HEK293 (cell line): ENCODE results near the gene KRT38.

ENCODE experiments used
- CTCF ChIA-PET: fragments of 350-600 bp; formaldehyde crosslinking; extraction: SDS; loops from one replicate; lab custom pipeline; 2021; ENCODE audit warnings: antibody characterized with exemption; lab: Yijun Ruan, JAX
- POLR2A ChIA-PET: fragments of 300-600 bp; formaldehyde crosslinking; extraction: SDS; loops from one replicate; lab custom pipeline; 2020; ENCODE audit warnings: antibody characterized with exemption, inconsistent platforms; lab: Yijun Ruan, JAX
- H3K27ac ChIP-seq: fragments of 200-500 bp; sonication (Bioruptor generic); 2 replicates; pipeline ENCODE4 v1.5.1; 2014; ENCODE audit warnings: low read depth, low read length, control low read depth, inconsistent platforms; ENCODE audit errors: extremely low read depth
- H3K36me3 ChIP-seq, 2 experiments: fragments of 200-500 bp in 1 of 2; sonication (Bioruptor generic) in 1 of 2; 1 replicate in 1 of 2; 2 replicates in 1 of 2; pipeline ENCODE4 v1.5.1; 2014 to 2017; ENCODE audit warnings: inconsistent platforms in 2 of 2, low read length in 2 of 2; ENCODE audit not compliant: control insufficient read depth in 2 of 2, insufficient read depth in 1 of 2
- H3K4me1 ChIP-seq: fragments of 200-500 bp; sonication (Bioruptor generic); 2 replicates; pipeline ENCODE4 v1.5.1; 2014; ENCODE audit warnings: mild to moderate bottlenecking, low read length, inconsistent platforms; ENCODE audit not compliant: control insufficient read depth, insufficient read depth
- H3K4me3 ChIP-seq: 2 replicates; pipeline ENCODE4 v1.5.1; 2011; ENCODE audit warnings: low read depth, mild to moderate bottlenecking, control low read depth, low read length, moderate library complexity
- H3K9me3 ChIP-seq: fragments of 200-500 bp; sonication (Bioruptor generic); 2 replicates; pipeline ENCODE4 v1.5.1; 2014; ENCODE audit warnings: low read depth, low read length, inconsistent platforms; ENCODE audit not compliant: control insufficient read depth, insufficient read depth
- BCL11A ChIP-seq: fragments of 450-650 bp; formaldehyde crosslinking; IDR thresholded peaks from 2 replicates; pipeline ENCODE4 v1.5.1; 2016; ENCODE audit warnings: low read depth, missing biosample characterization, missing genetic modification characterization
- EGR2 ChIP-seq: fragments of 450-650 bp; formaldehyde crosslinking; IDR thresholded peaks from 2 replicates; pipeline ENCODE4 v1.5.1; 2016; ENCODE audit warnings: low read depth, missing biosample characterization, missing genetic modification characterization
- GLIS1 ChIP-seq: fragments of 450-650 bp; formaldehyde crosslinking; IDR thresholded peaks from 2 replicates; pipeline ENCODE4 v1.5.1; 2016; ENCODE audit warnings: missing biosample characterization, missing genetic modification characterization
- MEIS1 ChIP-seq: sonication (generic); formaldehyde crosslinking; IDR thresholded peaks from 2 replicates; pipeline ENCODE4 v1.8.1; 2022; ENCODE audit warnings: missing genetic modification reagents, mild to moderate bottlenecking, borderline replicate concordance
- PRDM6 ChIP-seq: fragments of 450-650 bp; formaldehyde crosslinking; IDR thresholded peaks from 2 replicates; pipeline ENCODE4 v1.5.1; 2017; ENCODE audit warnings: missing biosample characterization, missing genetic modification characterization
- REPIN1 ChIP-seq: fragments of 450-650 bp; formaldehyde crosslinking; IDR thresholded peaks from 2 replicates; pipeline ENCODE4 v1.5.1; 2017; ENCODE audit warnings: missing biosample characterization, missing genetic modification characterization, low read depth
- SALL2 ChIP-seq: fragments of 450-650 bp; formaldehyde crosslinking; IDR thresholded peaks from 2 replicates; pipeline ENCODE4 v1.5.0; 2017; ENCODE audit warnings: missing biosample characterization, mild to moderate bottlenecking, missing genetic modification characterization, borderline replicate concordance
- SCRT2 ChIP-seq: fragments of 450-650 bp; formaldehyde crosslinking; IDR thresholded peaks from 2 replicates; pipeline ENCODE4 v1.5.1; 2016; ENCODE audit warnings: missing biosample characterization, missing genetic modification characterization
- SP2 ChIP-seq: fragments of 450-650 bp; formaldehyde crosslinking; IDR thresholded peaks from 2 replicates; pipeline ENCODE4 v1.5.1; 2016; ENCODE audit warnings: missing biosample characterization, missing genetic modification characterization
- TCF7L2 ChIP-seq: IDR thresholded peaks from 2 replicates; pipeline ENCODE4 v1.6.1; 2011; ENCODE audit warnings: low read depth, mild to moderate bottlenecking, inconsistent platforms, low read length, moderate library complexity, borderline replicate concordance
- WT1 ChIP-seq: fragments of 450-650 bp; formaldehyde crosslinking; IDR thresholded peaks from 2 replicates; pipeline ENCODE4 v1.5.1; 2016; ENCODE audit warnings: missing biosample characterization, missing genetic modification characterization
- ZBTB21 ChIP-seq: fragments of 450-650 bp; formaldehyde crosslinking; IDR thresholded peaks from 2 replicates; pipeline ENCODE4 v1.5.1; 2017; ENCODE audit warnings: missing biosample characterization, missing genetic modification characterization
- ZBTB48 ChIP-seq: fragments of 450-650 bp; formaldehyde crosslinking; IDR thresholded peaks from 2 replicates; pipeline ENCODE4 v1.5.1; 2016; ENCODE audit warnings: missing biosample characterization, missing genetic modification characterization
- ZNF175 ChIP-seq: fragments of 450-650 bp; formaldehyde crosslinking; IDR thresholded peaks from 2 replicates; pipeline ENCODE4 v1.5.1; 2016; ENCODE audit warnings: missing biosample characterization, missing genetic modification characterization
- ZNF23 ChIP-seq: fragments of 450-650 bp; formaldehyde crosslinking; IDR thresholded peaks from 2 replicates; pipeline ENCODE4 v1.5.1; 2016; ENCODE audit warnings: missing biosample characterization, missing genetic modification characterization, borderline replicate concordance
- ZNF239 ChIP-seq: fragments of 450-650 bp; formaldehyde crosslinking; IDR thresholded peaks from 2 replicates; pipeline ENCODE4 v1.5.1; 2016; ENCODE audit warnings: missing biosample characterization, missing genetic modification characterization
- ZNF341 ChIP-seq: fragments of 450-650 bp; formaldehyde crosslinking; IDR thresholded peaks from 2 replicates; pipeline ENCODE4; 2016; ENCODE audit warnings: low read depth, missing biosample characterization, missing genetic modification characterization
- ZNF350 ChIP-seq: fragments of 450-650 bp; formaldehyde crosslinking; IDR thresholded peaks from 2 replicates; pipeline ENCODE4 v1.5.0; 2017; ENCODE audit warnings: missing biosample characterization, mild to moderate bottlenecking, missing genetic modification characterization
- ZNF391 ChIP-seq: fragments of 450-650 bp; formaldehyde crosslinking; IDR thresholded peaks from 2 replicates; pipeline ENCODE4 v1.5.1; 2016; ENCODE audit warnings: low read depth, missing biosample characterization, missing genetic modification characterization, borderline replicate concordance
- ZNF501 ChIP-seq: fragments of 450-650 bp; formaldehyde crosslinking; IDR thresholded peaks from 2 replicates; pipeline ENCODE4 v1.5.1; 2016; ENCODE audit warnings: missing biosample characterization, missing genetic modification characterization
- ZNF561 ChIP-seq: fragments of 450-650 bp; IDR thresholded peaks from 2 replicates; pipeline ENCODE4 v1.5.1; 2018; ENCODE audit warnings: missing biosample characterization, missing genetic modification characterization, borderline replicate concordance
- ZNF585B ChIP-seq: fragments of 450-650 bp; formaldehyde crosslinking; IDR thresholded peaks from 2 replicates; pipeline ENCODE4 v1.5.1; 2016; ENCODE audit warnings: missing biosample characterization, missing genetic modification characterization
- ZNF610 ChIP-seq: fragments of 450-650 bp; formaldehyde crosslinking; IDR thresholded peaks from 2 replicates; pipeline ENCODE4 v1.5.1; 2016; ENCODE audit warnings: missing biosample characterization, missing genetic modification characterization, borderline replicate concordance
- ZNF639 ChIP-seq: fragments of 450-650 bp; formaldehyde crosslinking; IDR thresholded peaks from 2 replicates; pipeline ENCODE4 v1.5.1; 2016; ENCODE audit warnings: missing biosample characterization, missing genetic modification characterization
- ZNF654 ChIP-seq: fragments of 450-650 bp; formaldehyde crosslinking; IDR thresholded peaks from 2 replicates; pipeline ENCODE4 v1.5.1; 2016; ENCODE audit warnings: low read depth, missing biosample characterization, missing genetic modification characterization
- ZNF660 ChIP-seq: fragments of 450-650 bp; IDR thresholded peaks from 2 replicates; pipeline ENCODE4 v1.5.1; 2018; ENCODE audit warnings: missing biosample characterization, mild to moderate bottlenecking, missing genetic modification characterization
- ZNF792 ChIP-seq: fragments of 450-650 bp; formaldehyde crosslinking; IDR thresholded peaks from 2 replicates; pipeline ENCODE4 v1.5.1; 2016; ENCODE audit warnings: missing biosample characterization, missing genetic modification characterization
- ZNF830 ChIP-seq: fragments of 450-650 bp; IDR thresholded peaks from 2 replicates; pipeline ENCODE4 v1.5.0; 2018; ENCODE audit warnings: missing biosample characterization, missing genetic modification characterization, low read depth, mild to moderate bottlenecking, moderate library complexity
- TF ChIP-seq, protein P1 (sequence below): fragments of 450-650 bp; formaldehyde crosslinking; IDR thresholded peaks from 2 replicates; pipeline ENCODE4 v1.5.1; 2016; ENCODE audit warnings: missing biosample characterization, missing genetic modification characterization
- TF ChIP-seq, protein P2 (sequence below): fragments of 450-650 bp; formaldehyde crosslinking; IDR thresholded peaks from 2 replicates; pipeline ENCODE4 v1.5.1; 2016; ENCODE audit warnings: missing biosample characterization, missing genetic modification characterization

Gene KRT38

GRCh38 chr17:41393294-41393693 is 47.5 kb downstream of the KRT38 start:
- TF ChIP-seq PRDM6 (tag by site-specific recombination) (no peak), ZBTB48 (tag by site-specific recombination) (no peak), ZNF585B (tag by site-specific recombination) (no peak), ZNF610 (tag by site-specific recombination) (no peak), ZNF391 (no peak), ZNF501 (tag by site-specific recombination) (no peak), ZNF830 (tag by site-specific recombination) (no peak)
- TF ChIP-seq, protein P1, sequence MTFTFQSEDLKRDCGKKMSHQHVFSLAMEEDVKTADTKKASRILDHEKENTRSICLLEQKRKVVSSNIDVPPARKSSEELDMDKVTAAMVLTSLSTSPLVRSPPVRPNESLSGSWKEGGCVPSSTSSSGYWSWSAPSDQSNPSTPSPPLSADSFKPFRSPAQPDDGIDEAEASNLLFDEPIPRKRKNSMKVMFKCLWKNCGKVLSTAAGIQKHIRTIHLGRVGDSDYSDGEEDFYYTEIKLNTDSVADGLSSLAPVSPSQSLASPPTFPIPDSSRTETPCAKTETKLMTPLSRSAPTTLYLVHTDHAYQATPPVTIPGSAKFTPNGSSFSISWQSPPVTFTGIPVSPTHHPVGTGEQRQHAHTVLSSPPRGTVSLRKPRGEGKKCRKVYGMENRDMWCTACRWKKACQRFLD: no peak
- peaks cover 2% of the 10 kb centered on the region; the same call in 1 of the 2 replicates for H3K4me1 ChIP-seq
- ChIA-PET CTCF (no interaction called here), POLR2A (no interaction called here)
- H3K27ac ChIP-seq: no peak overlapping the region
- no peaks in the 10 kb centered on the region for H3K9me3 ChIP-seq
- H3K4me3 ChIP-seq: no peak overlapping the region
- H3K36me3 ChIP-seq: no peaks in the 10 kb centered on the region

- Histone ChIP-seq H3K4me3 (no peak overlapping the region), H3K9me3 (no peaks in the 10 kb centered on the region), H3K4me1 (peaks cover 2% of the 10 kb centered on the region; the same call in 1 of the 2 replicates), H3K36me3 (no peaks in the 10 kb centered on the region), H3K27ac (no peak overlapping the region)
- TF ChIP-seq WT1 (tag by site-specific recombination): no peak
- TF ChIP-seq ZNF23 (tag by site-specific recombination): no peak
- no peak for TF ChIP-seq SALL2 (tag by site-specific recombination)
- TF ChIP-seq ZNF239 (tag by site-specific recombination): no peak
- no peak for TF ChIP-seq ZNF561 (tag by site-specific recombination)
- TF ChIP-seq SP2: no peak
- TF ChIP-seq EGR2 (tag by site-specific recombination): no peak
- TF ChIP-seq ZNF654: no peak
- no peak for TF ChIP-seq ZBTB21 (tag by site-specific recombination)
- TF ChIP-seq BCL11A (tag by site-specific recombination): no peak
- TF ChIP-seq ZNF660 (tag by site-specific recombination): no peak
- no peak for TF ChIP-seq ZNF341 (tag by site-specific recombination)
- TF ChIP-seq GLIS1 (tag by site-specific recombination): no peak
- CTCF ChIA-PET: interaction anchor here (3.0 kb wide), 1 partner anchor 157 kb away, joined by 13 read pairs; no protein-coding TSS in a partner anchor
- POLR2A ChIA-PET: no interaction called here
Measured at GRCh38 chr17:41392278-41392677, 48.5 kb downstream of the KRT38 start.

- H3K4me1 ChIP-seq: peaks cover 2% of the 10 kb centered on the region; the same call in 1 of the 2 replicates
- ChIA-PET POLR2A (no interaction called here), CTCF (interaction anchor here (0.6 to 3.0 kb wide), 3 partner anchors 105 to 523 kb away, joined by 3 to 13 read pairs (median 6); no protein-coding TSS in a partner anchor)
- no peak overlapping the region for H3K27ac ChIP-seq
- H3K9me3 ChIP-seq: no peaks in the 10 kb centered on the region
- no peak overlapping the region for H3K4me3 ChIP-seq
- no peaks in the 10 kb centered on the region for H3K36me3 ChIP-seq
- no peak for TF ChIP-seq SCRT2 (tag by site-specific recombination)
- TF ChIP-seq MEIS1 (CRISPR knock-in tag): no peak
- TF ChIP-seq TCF7L2: no peak
- no peak for TF ChIP-seq ZNF639 (tag by site-specific recombination)
- TF ChIP-seq ZNF792 (tag by site-specific recombination): no peak
- TF ChIP-seq ZNF350: no peak
- no peak for TF ChIP-seq ZNF175 (tag by site-specific recombination)
- TF ChIP-seq, protein P2, sequence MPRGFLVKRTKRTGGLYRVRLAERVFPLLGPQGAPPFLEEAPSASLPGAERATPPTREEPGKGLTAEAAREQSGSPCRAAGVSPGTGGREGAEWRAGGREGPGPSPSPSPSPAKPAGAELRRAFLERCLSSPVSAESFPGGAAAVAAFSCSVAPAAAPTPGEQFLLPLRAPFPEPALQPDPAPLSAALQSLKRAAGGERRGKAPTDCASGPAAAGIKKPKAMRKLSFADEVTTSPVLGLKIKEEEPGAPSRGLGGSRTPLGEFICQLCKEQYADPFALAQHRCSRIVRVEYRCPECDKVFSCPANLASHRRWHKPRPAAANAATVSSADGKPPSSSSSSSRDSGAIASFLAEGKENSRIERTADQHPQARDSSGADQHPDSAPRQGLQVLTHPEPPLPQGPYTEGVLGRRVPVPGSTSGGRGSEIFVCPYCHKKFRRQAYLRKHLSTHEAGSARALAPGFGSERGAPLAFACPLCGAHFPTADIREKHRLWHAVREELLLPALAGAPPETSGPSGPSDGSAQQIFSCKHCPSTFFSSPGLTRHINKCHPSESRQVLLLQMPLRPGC (tag by site-specific recombination): no peak
- no peak for TF ChIP-seq REPIN1 (tag by site-specific recombination)
Measured at GRCh38 chr17:41391535-41391934, 49.2 kb downstream of the KRT38 start.
